HL-60 (cell line): ENCODE results near the gene RASSF1.

ENCODE experiments used
- POLR2AphosphoS5 ChIP-seq: IDR thresholded peaks from 2 replicates; pipeline ENCODE4 v1.6.1; 2012; ENCODE audit warnings: low read depth
- TF ChIP-seq, protein P1 (sequence below): IDR thresholded peaks from one replicate; pipeline ENCODE4 v1.5.1; 2011; ENCODE audit warnings: low read length, control low read depth, inconsistent platforms; ENCODE audit not compliant: insufficient read depth
- TF ChIP-seq, protein P2 (sequence below): IDR thresholded peaks from 2 replicates; pipeline ENCODE4 v1.6.1; 2012; ENCODE audit warnings: low read depth; ENCODE audit not compliant: insufficient replicate concordance

DNA sequence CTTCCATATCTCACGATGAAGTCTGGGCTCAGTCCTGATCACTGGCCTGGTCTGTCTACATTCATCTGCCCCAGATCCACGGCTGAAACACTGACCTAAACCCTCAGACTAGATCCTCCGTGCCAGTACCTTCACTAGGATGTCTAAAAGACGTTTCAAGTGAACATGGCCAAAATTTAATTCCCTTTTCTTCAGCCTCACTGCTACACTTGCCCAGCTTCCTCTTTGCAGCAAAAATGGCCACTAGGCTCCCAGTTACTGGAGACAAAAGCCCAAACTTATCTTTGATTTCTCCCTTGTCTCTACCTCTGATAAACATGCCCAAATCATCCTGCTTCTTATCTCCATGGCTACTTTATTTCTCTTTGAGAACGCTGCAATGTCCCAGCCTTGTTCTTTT lies 1.7 kb downstream of the RASSF1 start:
- TF ChIP-seq, protein P1, sequence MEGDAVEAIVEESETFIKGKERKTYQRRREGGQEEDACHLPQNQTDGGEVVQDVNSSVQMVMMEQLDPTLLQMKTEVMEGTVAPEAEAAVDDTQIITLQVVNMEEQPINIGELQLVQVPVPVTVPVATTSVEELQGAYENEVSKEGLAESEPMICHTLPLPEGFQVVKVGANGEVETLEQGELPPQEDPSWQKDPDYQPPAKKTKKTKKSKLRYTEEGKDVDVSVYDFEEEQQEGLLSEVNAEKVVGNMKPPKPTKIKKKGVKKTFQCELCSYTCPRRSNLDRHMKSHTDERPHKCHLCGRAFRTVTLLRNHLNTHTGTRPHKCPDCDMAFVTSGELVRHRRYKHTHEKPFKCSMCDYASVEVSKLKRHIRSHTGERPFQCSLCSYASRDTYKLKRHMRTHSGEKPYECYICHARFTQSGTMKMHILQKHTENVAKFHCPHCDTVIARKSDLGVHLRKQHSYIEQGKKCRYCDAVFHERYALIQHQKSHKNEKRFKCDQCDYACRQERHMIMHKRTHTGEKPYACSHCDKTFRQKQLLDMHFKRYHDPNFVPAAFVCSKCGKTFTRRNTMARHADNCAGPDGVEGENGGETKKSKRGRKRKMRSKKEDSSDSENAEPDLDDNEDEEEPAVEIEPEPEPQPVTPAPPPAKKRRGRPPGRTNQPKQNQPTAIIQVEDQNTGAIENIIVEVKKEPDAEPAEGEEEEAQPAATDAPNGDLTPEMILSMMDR, result no peak
- TF ChIP-seq POLR2AphosphoS5, result no peak
- TF ChIP-seq, protein P2, sequence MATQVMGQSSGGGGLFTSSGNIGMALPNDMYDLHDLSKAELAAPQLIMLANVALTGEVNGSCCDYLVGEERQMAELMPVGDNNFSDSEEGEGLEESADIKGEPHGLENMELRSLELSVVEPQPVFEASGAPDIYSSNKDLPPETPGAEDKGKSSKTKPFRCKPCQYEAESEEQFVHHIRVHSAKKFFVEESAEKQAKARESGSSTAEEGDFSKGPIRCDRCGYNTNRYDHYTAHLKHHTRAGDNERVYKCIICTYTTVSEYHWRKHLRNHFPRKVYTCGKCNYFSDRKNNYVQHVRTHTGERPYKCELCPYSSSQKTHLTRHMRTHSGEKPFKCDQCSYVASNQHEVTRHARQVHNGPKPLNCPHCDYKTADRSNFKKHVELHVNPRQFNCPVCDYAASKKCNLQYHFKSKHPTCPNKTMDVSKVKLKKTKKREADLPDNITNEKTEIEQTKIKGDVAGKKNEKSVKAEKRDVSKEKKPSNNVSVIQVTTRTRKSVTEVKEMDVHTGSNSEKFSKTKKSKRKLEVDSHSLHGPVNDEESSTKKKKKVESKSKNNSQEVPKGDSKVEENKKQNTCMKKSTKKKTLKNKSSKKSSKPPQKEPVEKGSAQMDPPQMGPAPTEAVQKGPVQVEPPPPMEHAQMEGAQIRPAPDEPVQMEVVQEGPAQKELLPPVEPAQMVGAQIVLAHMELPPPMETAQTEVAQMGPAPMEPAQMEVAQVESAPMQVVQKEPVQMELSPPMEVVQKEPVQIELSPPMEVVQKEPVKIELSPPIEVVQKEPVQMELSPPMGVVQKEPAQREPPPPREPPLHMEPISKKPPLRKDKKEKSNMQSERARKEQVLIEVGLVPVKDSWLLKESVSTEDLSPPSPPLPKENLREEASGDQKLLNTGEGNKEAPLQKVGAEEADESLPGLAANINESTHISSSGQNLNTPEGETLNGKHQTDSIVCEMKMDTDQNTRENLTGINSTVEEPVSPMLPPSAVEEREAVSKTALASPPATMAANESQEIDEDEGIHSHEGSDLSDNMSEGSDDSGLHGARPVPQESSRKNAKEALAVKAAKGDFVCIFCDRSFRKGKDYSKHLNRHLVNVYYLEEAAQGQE, result no peak
